ENCODE data around the gene BET1L. TPM values are rescaled to one million over a fixed set of nuclear protein-coding genes. Genes with fewer than 3 reads are reported as not detected.

BET1L gene, protein sequence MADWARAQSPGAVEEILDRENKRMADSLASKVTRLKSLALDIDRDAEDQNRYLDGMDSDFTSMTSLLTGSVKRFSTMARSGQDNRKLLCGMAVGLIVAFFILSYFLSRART
- total RNA-seq (2022; extraction: Qiagen RNA extraction) = 40.7 to 46.8 TPM (median 45.2 TPM) in 5 replicates

DNA sequence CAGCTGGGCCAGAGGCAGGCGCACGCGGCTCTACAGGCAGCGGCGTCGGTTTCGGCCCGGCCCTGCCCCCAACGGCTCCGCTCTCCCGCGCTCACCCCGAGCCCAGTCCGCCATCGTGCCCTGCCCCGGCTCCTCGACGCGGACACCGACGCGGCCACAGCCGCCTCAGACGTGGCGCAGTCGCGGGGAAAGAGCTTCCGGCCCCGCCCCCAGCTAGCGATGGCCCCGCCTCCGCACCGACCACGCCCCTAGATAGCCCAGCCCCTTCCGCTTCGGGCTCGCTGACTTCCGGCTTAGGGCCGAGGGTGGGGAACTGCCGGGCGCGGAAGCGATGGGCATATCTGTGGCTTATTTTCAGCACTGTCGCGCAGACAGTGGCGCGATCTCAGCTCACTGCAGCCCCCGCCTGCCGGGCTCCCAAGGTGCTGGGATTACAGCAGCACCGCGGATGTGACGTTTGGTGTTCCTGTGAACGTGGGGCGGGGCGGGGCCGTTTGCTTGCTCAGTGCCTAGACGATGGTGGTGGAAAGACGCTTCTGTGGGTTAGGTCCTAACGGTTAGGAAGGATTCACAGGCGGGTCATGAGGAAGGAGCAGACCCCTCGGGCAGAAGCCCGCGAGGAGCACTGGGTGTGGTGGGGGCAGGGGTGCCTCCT is at the start of gene BET1L, which contains the start of gene RIC8A:
BET1L (minus strand) TSS at position 192 of the 655 bp plus-strand sequence; CDS start at position 114, 78 bp downstream.
RIC8A (plus strand) TSS at position 501 of the 655 bp plus-strand sequence. CDS start 1,147 bp downstream, outside the sequence.

DNA sequence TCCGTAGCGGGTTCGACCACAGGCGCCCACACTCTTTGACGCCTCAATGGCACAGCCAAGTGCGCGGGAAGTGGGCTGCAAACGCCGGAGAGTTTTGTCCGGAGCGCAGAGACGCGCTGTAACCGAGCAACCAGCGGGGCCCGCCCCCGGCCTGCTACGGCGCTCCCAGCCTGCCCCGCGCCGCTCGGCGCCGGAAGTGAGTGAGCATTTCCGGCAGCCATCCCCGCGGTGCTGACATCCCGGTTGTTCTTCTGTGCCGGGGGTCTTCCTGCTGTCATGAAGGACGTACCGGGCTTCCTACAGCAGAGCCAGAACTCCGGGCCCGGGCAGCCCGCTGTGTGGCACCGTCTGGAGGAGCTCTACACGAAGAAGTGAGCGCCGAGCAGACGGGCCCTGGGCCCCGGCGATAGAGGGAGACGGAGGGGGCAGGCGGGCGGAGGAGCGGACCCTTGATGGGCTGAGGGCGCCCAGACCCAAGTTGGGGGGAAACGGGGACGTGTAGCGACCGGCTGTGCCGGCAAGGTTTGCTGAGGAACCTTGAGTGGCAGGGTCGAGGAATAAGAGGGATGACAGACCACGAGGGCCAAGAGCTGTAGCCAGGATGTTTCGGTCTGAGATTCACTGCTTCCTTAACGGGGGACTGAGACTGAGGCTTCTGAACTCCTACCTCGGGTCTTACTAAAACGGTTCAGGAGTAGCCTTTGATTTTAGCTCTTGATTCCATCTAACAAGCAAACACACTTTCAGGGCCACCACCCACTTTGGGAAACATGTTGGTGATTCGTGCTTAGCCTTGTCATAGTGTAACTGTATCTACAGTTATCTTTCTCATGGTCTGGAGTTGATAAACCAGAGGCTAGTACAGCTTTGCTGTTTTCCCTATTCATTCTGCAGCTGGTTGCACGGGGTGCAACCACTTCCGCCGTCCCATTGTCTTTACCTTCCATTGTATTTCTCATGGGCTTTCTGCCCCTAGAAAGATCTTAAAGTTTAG is 29.9 kb upstream of the BET1L start, which contains the start of gene PSMD13:
PSMD13 (plus strand) TSS at position 203 of the 994 bp plus-strand sequence; CDS start at position 277, 74 bp downstream.

GRCh38 chr11:235997-236773 is 29.0 kb upstream of the BET1L start, which contains the start of gene SIRT3:
Gene SIRT3 (minus strand): TSS chr11:236342. CDS start chr11:236328, 14 bp downstream.

DNA sequence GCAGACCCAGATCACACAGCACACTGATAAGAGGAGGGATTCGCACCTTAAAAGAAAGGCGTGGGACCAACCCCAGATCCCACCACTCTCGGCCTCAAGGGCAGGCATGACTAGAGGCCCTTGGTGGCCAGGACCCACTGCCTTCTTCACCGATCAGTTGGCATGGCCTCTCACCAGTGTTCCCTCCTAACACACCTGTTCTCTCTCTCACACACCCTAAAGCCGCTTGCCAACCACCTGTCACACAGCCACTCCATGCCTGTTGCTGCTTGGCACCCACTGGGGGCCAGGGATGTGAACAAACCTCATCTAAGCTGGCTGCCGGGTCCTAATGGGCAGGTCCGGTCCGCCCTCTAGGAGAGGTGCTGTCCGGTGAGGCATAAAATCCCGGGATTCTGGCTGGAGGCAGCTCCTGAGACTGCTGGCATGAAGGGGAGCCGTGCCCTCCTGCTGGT is 14.5 kb downstream of the BET1L start, which contains the start of gene SCGB1C1:
SCGB1C1 (plus strand) TSS at position 405 of the 455 bp plus-strand sequence; CDS start at position 427, 22 bp downstream.

Other genes starting within 250 kb of the BET1L start
- gene SCGB1C1, start 14.3 kb downstream of the BET1L start, total RNA-seq (2022; extraction: Qiagen RNA extraction) = not detected in 5 replicates
- gene RIC8A, start 309 bp upstream of the BET1L start, total RNA-seq (2022; extraction: Qiagen RNA extraction) = 112 to 140 TPM (median 118 TPM) in 5 replicates
- gene SIRT3, start 28.9 kb upstream of the BET1L start, total RNA-seq (2022; extraction: Qiagen RNA extraction) = 21.1 to 23.3 TPM (median 22.4 TPM) in 5 replicates
- 158 to 202 TPM (median 174 TPM) in 5 replicates for gene PSMD13, start 29.6 kb upstream of the BET1L start, total RNA-seq (2022; extraction: Qiagen RNA extraction)
- not detected in 5 replicates for gene NLRP6, start 71.0 kb upstream of the BET1L start, total RNA-seq (2022; extraction: Qiagen RNA extraction)
- gene PGGHG, start 81.7 kb upstream of the BET1L start, total RNA-seq (2022; extraction: Qiagen RNA extraction) = 7.9 to 11.7 TPM (median 9.8 TPM) in 5 replicates
- not detected in 5 replicates for gene IFITM5, start 92.1 kb upstream of the BET1L start, total RNA-seq (2022; extraction: Qiagen RNA extraction)
- gene IFITM2, start 100.4 kb upstream of the BET1L start, total RNA-seq (2022; extraction: Qiagen RNA extraction) = 47.3 to 65.1 TPM (median 64.3 TPM) in 5 replicates
- gene IFITM1, start 106.6 kb upstream of the BET1L start, total RNA-seq (2022; extraction: Qiagen RNA extraction) = 0.23 to 0.38 TPM (median 0.36 TPM) in 5 replicates
- gene IFITM3, start 113.5 kb upstream of the BET1L start, total RNA-seq (2022; extraction: Qiagen RNA extraction) = 18.9 to 33.8 TPM (median 32.9 TPM) in 5 replicates
- 11.1 to 17.5 TPM (median 15.4 TPM) in 5 replicates for gene B4GALNT4, start 162.1 kb upstream of the BET1L start, total RNA-seq (2022; extraction: Qiagen RNA extraction)
- gene PKP3, start 186.8 kb upstream of the BET1L start, total RNA-seq (2022; extraction: Qiagen RNA extraction) = 29.7 to 39.3 TPM (median 38.3 TPM) in 5 replicates
- gene SIGIRR, start 207.6 kb upstream of the BET1L start, total RNA-seq (2022; extraction: Qiagen RNA extraction) = 49.9 to 91.7 TPM (median 86.6 TPM) in 5 replicates
- 0.75 to 1.4 TPM (median 0.89 TPM) in 5 replicates for gene ANO9, start 234.6 kb upstream of the BET1L start, total RNA-seq (2022; extraction: Qiagen RNA extraction)
- gene PTDSS2, start 242.9 kb upstream of the BET1L start, total RNA-seq (2022; extraction: Qiagen RNA extraction) = 37.1 to 44.4 TPM (median 42.1 TPM) in 5 replicates